Measurements from ENCODE around the gene PRKAR1B. TPM values are rescaled to one million over a fixed set of nuclear protein-coding genes. Genes with fewer than 3 reads are reported as not detected.

The PRKAR1B gene
- total and polyA plus RNA-seq, 2 donors (not counting 1 experiment from before 2014, with no cell fraction given), result 4.5 to 8.6 TPM

DNA sequence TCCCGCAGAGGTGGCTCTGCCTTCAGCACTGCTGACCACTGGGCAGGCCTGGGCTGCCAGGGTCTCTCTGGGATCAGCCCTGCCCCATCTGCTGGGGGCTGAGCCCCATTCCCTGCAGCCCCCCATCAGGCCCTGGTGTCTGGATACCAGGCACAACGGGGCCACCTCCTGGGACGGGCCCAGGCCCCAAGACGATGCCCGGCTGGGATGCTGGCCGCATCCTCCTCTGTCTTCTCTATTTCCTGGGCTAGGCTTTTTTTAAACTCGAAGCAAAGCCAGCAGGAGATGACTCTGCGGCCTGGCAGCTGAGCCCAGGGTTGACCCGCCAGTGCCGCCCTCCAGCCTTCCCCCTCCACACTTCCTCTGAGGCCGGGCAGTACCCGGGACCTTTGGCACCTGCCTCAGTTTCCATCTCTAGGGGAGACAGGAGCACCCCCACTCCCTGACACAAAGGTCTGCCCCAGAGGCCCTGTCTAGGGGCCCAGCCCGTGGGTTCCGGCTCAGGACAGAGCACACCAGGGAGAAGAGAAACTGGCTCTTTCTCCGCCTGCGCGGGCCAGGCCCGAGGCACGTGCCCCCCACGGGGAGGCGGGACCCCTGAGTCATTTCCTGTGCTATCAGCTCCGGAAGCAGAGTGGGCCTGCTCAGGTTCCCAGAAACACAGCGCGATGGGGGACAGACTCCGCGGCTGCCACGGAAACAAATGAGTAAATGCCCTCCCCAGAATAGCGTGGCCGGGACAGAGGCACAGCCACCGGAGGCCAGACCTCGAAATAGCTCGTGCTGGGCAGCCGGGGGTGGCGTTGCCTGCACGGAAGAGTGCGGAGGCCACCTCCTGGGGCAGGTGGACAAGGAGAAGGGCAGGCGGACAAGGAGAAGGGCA lies 122.8 kb downstream of the PRKAR1B start:
- H3K4me1 Mint-ChIP-seq, result peaks cover 46% of the 10 kb centered on the region

More for the DNA sequence above, 122.8 kb downstream of the PRKAR1B start:
- TF ChIP-seq, protein P1, sequence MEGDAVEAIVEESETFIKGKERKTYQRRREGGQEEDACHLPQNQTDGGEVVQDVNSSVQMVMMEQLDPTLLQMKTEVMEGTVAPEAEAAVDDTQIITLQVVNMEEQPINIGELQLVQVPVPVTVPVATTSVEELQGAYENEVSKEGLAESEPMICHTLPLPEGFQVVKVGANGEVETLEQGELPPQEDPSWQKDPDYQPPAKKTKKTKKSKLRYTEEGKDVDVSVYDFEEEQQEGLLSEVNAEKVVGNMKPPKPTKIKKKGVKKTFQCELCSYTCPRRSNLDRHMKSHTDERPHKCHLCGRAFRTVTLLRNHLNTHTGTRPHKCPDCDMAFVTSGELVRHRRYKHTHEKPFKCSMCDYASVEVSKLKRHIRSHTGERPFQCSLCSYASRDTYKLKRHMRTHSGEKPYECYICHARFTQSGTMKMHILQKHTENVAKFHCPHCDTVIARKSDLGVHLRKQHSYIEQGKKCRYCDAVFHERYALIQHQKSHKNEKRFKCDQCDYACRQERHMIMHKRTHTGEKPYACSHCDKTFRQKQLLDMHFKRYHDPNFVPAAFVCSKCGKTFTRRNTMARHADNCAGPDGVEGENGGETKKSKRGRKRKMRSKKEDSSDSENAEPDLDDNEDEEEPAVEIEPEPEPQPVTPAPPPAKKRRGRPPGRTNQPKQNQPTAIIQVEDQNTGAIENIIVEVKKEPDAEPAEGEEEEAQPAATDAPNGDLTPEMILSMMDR (IDR thresholded peaks at IDR 0.05), result no peak
- no peak for TF ChIP-seq EZH2 (IDR thresholded peaks at IDR 0.05; ENCODE audit: borderline replicate concordance, insufficient read depth, low read depth, low read length, poor library complexity, severe bottlenecking)
- Histone ChIP-seq H3K27me3 (replicated peaks in 1 of 4; ENCODE audit: control extremely low read depth in 1 of 4, control insufficient read depth in 3 of 4, insufficient read depth in 4 of 4, low read length in 3 of 4) (no peaks in the 10 kb centered on the region), H3K36me3 (replicated peaks in 1 of 2; ENCODE audit: control extremely low read depth in 1 of 2, control insufficient read depth in 1 of 2, extremely low read depth in 1 of 2, insufficient read depth in 2 of 2, low read length in 1 of 2) (peaks cover 0 to 2% of the 10 kb centered on the region in 2 experiments), H2AFZ (ENCODE audit: insufficient read depth, low read depth, low read length, poor library complexity, severe bottlenecking) (peak overlapping the region; percentile 73), H3K27ac (ENCODE audit: low read length in 2 of 2) (peak overlapping the region; percentile 93 to 95), H4K20me1 (ENCODE audit: control insufficient read depth, insufficient read depth, low read length, poor library complexity, severe bottlenecking) (no peaks in the 10 kb centered on the region), H3K9me3 (ENCODE audit: control extremely low read depth in 1 of 3, control insufficient read depth in 2 of 3, insufficient read depth in 1 of 3, low read length in 2 of 3) (peaks cover 0 to 59% (median 12%) of the 10 kb centered on the region in 3 donors), H3K79me2 (ENCODE audit: control insufficient read depth, insufficient read depth, low read length) (no peaks in the 10 kb centered on the region), H3K9ac (ENCODE audit: low read length) (peak overlapping the region; percentile 62), H3K4me1 (ENCODE audit: control insufficient read depth in 2 of 2, insufficient read depth in 2 of 2, low read length in 2 of 2) (peaks cover 33 to 52% of the 10 kb centered on the region in 2 donors), H3K4me2 (replicated peaks; ENCODE audit: low read depth, low read length, poor library complexity, severe bottlenecking) (peak overlapping the region; percentile 82), H3K4me3 (ENCODE audit: control extremely low read depth in 1 of 5, extremely low read depth in 1 of 5, insufficient read depth in 1 of 5, low read depth in 2 of 5, low read length in 4 of 5) (peak overlapping the region in 4 of 5 experiments; percentile 40 to 54 (median 48))
- DNase-seq, result peak; percentile 92
- intact Hi-C loops (cut with micrococcal nuclease), result loop anchor here (1.0 kb wide), 1 partner anchor 122 kb away; the partner anchor contains the start of gene DNAAF5
- CTCF ChIA-PET, result no interaction called here
- no peaks in the 10 kb centered on the region for H3K27me3 Mint-ChIP-seq
- H3K9me3 Mint-ChIP-seq (ENCODE audit: insufficient read depth), result peaks cover 2% of the 10 kb centered on the region
- POLR2A ChIA-PET, result interaction anchor here (0.9 kb wide), 1 partner anchor 18 kb away, joined by 3 read pairs; no protein-coding TSS in a partner anchor
- peak overlapping the region; percentile 98 for H3K27ac Mint-ChIP-seq
- peak; percentile 73 for ATAC-seq (ENCODE audit: low read depth)
- H3K4me3 Mint-ChIP-seq, result peak overlapping the region; percentile 91
- WGBS (ENCODE audit: insufficient coverage), result 7% methylated on average over 37 of the region's 37 CpGs

Data from B cell (primary cell).